Activated B cell treated with CpG ODN at 0.5 μM for 24 hours (primary cell): ENCODE data around the gene ZCCHC7. TPM values are rescaled to one million over a fixed set of nuclear protein-coding genes. Genes with fewer than 3 reads are reported as not detected.
A peak's percentile ranks its signal among the peaks of the same experiment; 100 is the strongest.

Experiments
- ATAC-seq: fragments of 200-7000 bp; cut with Tn5 transposase; one replicate; pipeline ENCODE4 v1.10.0; 2021; ENCODE audit warnings: low read depth, mild to moderate bottlenecking, moderate library complexity
- CTCF ChIA-PET: fragments of 350-600 bp; sonication (Branson Sonifier 250); formaldehyde crosslinking; loops from one replicate; lab custom pipeline; 2021; ENCODE audit warnings: antibody characterized with exemption; lab: Charles Lee
- POLR2A ChIA-PET: fragments of 350-600 bp; sonication (Branson Sonifier 250); formaldehyde crosslinking; loops from one replicate; lab custom pipeline; 2021; ENCODE audit warnings: antibody characterized with exemption; lab: Charles Lee
- DNase-seq: peaks from one replicate; pipeline ENCODE4 v3.0.0; 2022
- H3K27ac Mint-ChIP-seq: one replicate; pipeline ENCODE4 v1.8.0; 2020; ENCODE audit warnings: mixed read lengths
- H3K27me3 Mint-ChIP-seq: one replicate; pipeline ENCODE4 v1.8.0; 2021; ENCODE audit warnings: mixed read lengths
- H3K36me3 Mint-ChIP-seq: one replicate; pipeline ENCODE4 v1.8.0; 2021; ENCODE audit warnings: low read depth, mixed read lengths
- H3K4me1 Mint-ChIP-seq: one replicate; pipeline ENCODE4 v1.8.0; 2021; ENCODE audit warnings: mixed read lengths
- H3K4me3 Mint-ChIP-seq: one replicate; pipeline ENCODE4 v1.8.0; 2020; ENCODE audit warnings: mild to moderate bottlenecking, mixed read lengths
- H3K9me3 Mint-ChIP-seq: one replicate; pipeline ENCODE4 v1.8.0; 2020; ENCODE audit warnings: mixed read lengths
- CTCF ChIP-seq: fragments of 200-600 bp; IDR thresholded peaks from one replicate; pipeline ENCODE4 v1.8.0; 2022; ENCODE audit warnings: antibody characterized with exemption, mild to moderate bottlenecking
- intact Hi-C: fragments of 100-400 bp; cut with micrococcal nuclease; formaldehyde crosslinking; loops from one replicate; pipeline ENCODE4 v1.15.1; 2024
- total RNA-seq: library from RNA; stranded (reverse); gene quantifications from 2 replicates; pipeline ENCODE4 v1.2.3, GENCODE V29; 2022

The ZCCHC7 gene
- total RNA-seq, 1 donor from 2014 or later: 70.3 TPM

- Mint-ChIP-seq H3K27me3 (no peaks in the 10 kb centered on the region), H3K9me3 (no peaks in the 10 kb centered on the region), H3K36me3 (peaks cover 7% of the 10 kb centered on the region), H3K4me1 (peaks cover 73% of the 10 kb centered on the region), H3K27ac (peak overlapping the region; percentile 35), H3K4me3 (no peak overlapping the region)
- intact Hi-C loops: loop anchor here (1.0 kb wide), 3 partner anchors 294 to 695 kb away; partner anchors contain the start of gene PAX5
- no peak for DNase-seq
- ChIA-PET CTCF (interaction anchor here (0.9 to 4.0 kb wide), 17 partner anchors 10 to 696 kb away, joined by 3 to 25 read pairs (median 6); partner anchors contain the start of gene PAX5), POLR2A (interaction anchor here (0.9 to 8.1 kb wide), 26 partner anchors 11 to 455 kb away, joined by 3 to 124 read pairs (median 6); partner anchors contain the start of genes PAX5 and ZCCHC7)
- no peak for ATAC-seq
- no peak for TF ChIP-seq CTCF
Observed at GRCh38 chr9:37328556-37329227, 208.3 kb downstream of the ZCCHC7 start.

GRCh38 chr9:37329576-37329975 lies 209.2 kb downstream of the ZCCHC7 start:
- POLR2A ChIA-PET: interaction anchor here (0.6 to 8.1 kb wide), 28 partner anchors 9 to 456 kb away, joined by 3 to 124 read pairs (median 8); partner anchors contain the start of genes PAX5 and ZCCHC7
- ATAC-seq: peak; percentile 47
- Mint-ChIP-seq H3K4me1 (peaks cover 71% of the 10 kb centered on the region), H3K4me3 (peak overlapping the region; percentile 33), H3K27me3 (no peaks in the 10 kb centered on the region), H3K9me3 (no peaks in the 10 kb centered on the region), H3K36me3 (peaks cover 7% of the 10 kb centered on the region), H3K27ac (peak overlapping the region; percentile 83)
- intact Hi-C loops: loop anchor here (1.0 kb wide), 3 partner anchors 295 to 696 kb away; partner anchors contain the start of gene PAX5
- DNase-seq: no peak
- TF ChIP-seq CTCF: no peak
- CTCF ChIA-PET: interaction anchor here (0.5 to 4.0 kb wide), 34 partner anchors 9 to 923 kb away, joined by 3 to 25 read pairs (median 4); partner anchors contain the start of gene PAX5

GRCh38 chr9:37331871-37332270 lies 211.5 kb downstream of the ZCCHC7 start:
- ChIA-PET CTCF (interaction anchor here (0.6 kb wide), 1 partner anchor 298 kb away, joined by 4 read pairs; the partner anchor contains the start of gene PAX5), POLR2A (interaction anchor here (0.5 to 8.1 kb wide), 8 partner anchors 37 to 310 kb away, joined by 3 to 124 read pairs (median 4); partner anchors contain the start of gene PAX5)
- DNase-seq (no peak), ATAC-seq (no peak)
- TF ChIP-seq CTCF: no peak
- Mint-ChIP-seq H3K27me3 (no peaks in the 10 kb centered on the region), H3K4me3 (no peak overlapping the region), H3K4me1 (peaks cover 72% of the 10 kb centered on the region), H3K36me3 (peaks cover 7% of the 10 kb centered on the region), H3K9me3 (no peaks in the 10 kb centered on the region), H3K27ac (peak overlapping the region; percentile 83)
- intact Hi-C loops: no loop called here

GRCh38 chr9:37332578-37332977 lies 212.2 kb downstream of the ZCCHC7 start:
- H3K36me3 Mint-ChIP-seq: peaks cover 4% of the 10 kb centered on the region
- no peaks in the 10 kb centered on the region for H3K9me3 Mint-ChIP-seq
- peaks cover 71% of the 10 kb centered on the region for H3K4me1 Mint-ChIP-seq
- no peaks in the 10 kb centered on the region for H3K27me3 Mint-ChIP-seq
- intact Hi-C loops: no loop called here
- DNase-seq (no peak), ATAC-seq (no peak)
- no peak for TF ChIP-seq CTCF
- H3K4me3 Mint-ChIP-seq: no peak overlapping the region
- CTCF ChIA-PET: interaction anchor here (1.0 kb wide), 1 partner anchor 340 kb away, joined by 4 read pairs; no protein-coding TSS in a partner anchor
- H3K27ac Mint-ChIP-seq: no peak overlapping the region
- POLR2A ChIA-PET: interaction anchor here (1.6 to 8.1 kb wide), 2 partner anchors 296 to 305 kb away, joined by 8 to 124 read pairs; partner anchors contain the start of gene PAX5

- DNase-seq (no peak), ATAC-seq (no peak)
- Mint-ChIP-seq H3K27ac (peak overlapping the region; percentile 65), H3K4me3 (no peak overlapping the region), H3K4me1 (peaks cover 71% of the 10 kb centered on the region), H3K36me3 (no peaks in the 10 kb centered on the region), H3K9me3 (no peaks in the 10 kb centered on the region), H3K27me3 (no peaks in the 10 kb centered on the region)
- POLR2A ChIA-PET: interaction anchor here (8.1 kb wide), 1 partner anchor 297 kb away, joined by 124 read pairs; the partner anchor contains the start of gene PAX5
- CTCF ChIA-PET: interaction anchor here (1.0 kb wide), 1 partner anchor 341 kb away, joined by 4 read pairs; no protein-coding TSS in a partner anchor
- intact Hi-C loops: no loop called here
- no peak for TF ChIP-seq CTCF
Observed at GRCh38 chr9:37333288-37333687, 212.9 kb downstream of the ZCCHC7 start.
